Measurements from ENCODE around the gene ATG4C.
"Not testable (repeated sequence)": the region's sequence is repeated elsewhere in the genome, so short reads cannot be mapped to it uniquely, and the experiment has no call there.

GRCh38 chr1:62759232-62759875 lies 24.6 kb upstream of the ATG4C start:
- not testable (repeated sequence) for TF ChIP-seq CTCF, POLR2A (IDR thresholded peaks at IDR 0.05)
